ENCODE data around the gene INCA1.
A peak's percentile ranks its signal among the peaks of the same experiment; 100 is the strongest.

INCA1 gene

DNA sequence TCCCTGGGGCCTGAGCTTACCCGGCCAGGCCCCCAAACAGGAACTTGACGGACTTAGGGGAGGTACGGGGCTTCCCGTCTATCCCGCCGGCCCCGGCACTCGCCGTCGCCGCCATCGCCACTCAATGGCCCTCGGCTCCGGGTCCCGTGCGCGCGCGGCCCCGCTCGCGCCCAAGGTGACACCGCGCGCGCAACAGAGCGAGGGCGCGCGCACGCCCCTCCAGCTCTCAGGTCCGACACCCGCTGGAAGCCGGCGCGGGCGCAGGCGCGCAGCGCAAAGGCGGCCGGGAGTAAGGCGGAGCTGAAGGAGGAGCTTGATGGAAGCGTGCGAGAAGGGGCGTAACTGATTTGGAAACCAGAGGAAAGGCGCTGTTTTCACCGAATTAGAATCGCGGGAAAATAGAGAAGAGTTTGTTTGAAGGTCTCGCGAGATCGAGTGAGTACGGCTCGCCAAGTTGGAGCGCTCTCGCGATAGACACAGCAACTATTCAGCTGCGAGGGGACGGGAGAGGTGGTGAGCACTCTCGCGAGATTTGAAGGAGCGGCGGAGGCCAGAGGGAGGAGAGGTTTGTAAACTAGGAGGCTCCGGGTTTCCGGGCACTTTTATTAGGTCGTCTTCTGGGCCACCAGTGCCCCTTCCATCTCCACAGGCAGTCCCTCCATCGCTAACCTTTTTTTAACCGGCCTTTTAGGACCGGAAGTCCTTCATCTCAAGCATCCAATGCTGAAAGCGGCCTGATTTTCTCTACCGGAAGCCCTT is 57.3 kb downstream of the INCA1 start, which contains the start of the genes RNF167 and SLC25A11:
RNF167 (plus strand) TSS at position 473 of the 759 bp plus-strand sequence. CDS start 642 bp downstream, outside the sequence.
SLC25A11 (minus strand) TSS at position 251 of the 759 bp plus-strand sequence; CDS start at position 115, 136 bp downstream.
- H3K27ac ChIP-seq: peak within 1 kb of the TSS; percentile 88
- TF ChIP-seq, protein P1, sequence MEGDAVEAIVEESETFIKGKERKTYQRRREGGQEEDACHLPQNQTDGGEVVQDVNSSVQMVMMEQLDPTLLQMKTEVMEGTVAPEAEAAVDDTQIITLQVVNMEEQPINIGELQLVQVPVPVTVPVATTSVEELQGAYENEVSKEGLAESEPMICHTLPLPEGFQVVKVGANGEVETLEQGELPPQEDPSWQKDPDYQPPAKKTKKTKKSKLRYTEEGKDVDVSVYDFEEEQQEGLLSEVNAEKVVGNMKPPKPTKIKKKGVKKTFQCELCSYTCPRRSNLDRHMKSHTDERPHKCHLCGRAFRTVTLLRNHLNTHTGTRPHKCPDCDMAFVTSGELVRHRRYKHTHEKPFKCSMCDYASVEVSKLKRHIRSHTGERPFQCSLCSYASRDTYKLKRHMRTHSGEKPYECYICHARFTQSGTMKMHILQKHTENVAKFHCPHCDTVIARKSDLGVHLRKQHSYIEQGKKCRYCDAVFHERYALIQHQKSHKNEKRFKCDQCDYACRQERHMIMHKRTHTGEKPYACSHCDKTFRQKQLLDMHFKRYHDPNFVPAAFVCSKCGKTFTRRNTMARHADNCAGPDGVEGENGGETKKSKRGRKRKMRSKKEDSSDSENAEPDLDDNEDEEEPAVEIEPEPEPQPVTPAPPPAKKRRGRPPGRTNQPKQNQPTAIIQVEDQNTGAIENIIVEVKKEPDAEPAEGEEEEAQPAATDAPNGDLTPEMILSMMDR (conservative IDR thresholded peaks at IDR 0.05): no peak

DNA sequence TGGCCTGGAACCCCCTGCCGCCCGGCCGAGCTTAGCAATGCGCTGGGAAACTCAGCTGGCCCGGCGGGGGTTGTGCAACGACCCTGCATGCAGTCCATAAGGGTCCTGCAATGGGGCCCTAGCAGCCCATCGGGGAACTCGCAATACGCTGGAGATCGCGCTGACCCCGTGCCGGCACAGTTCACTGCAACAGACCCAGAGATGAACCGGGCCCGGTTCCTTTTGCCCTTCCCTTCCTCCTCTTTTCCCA is 57.9 kb downstream of the INCA1 start:
- H3K27ac ChIP-seq: peak overlapping the region; percentile 88
- TF ChIP-seq, protein P1 (conservative IDR thresholded peaks at IDR 0.05): no peak

DNA sequence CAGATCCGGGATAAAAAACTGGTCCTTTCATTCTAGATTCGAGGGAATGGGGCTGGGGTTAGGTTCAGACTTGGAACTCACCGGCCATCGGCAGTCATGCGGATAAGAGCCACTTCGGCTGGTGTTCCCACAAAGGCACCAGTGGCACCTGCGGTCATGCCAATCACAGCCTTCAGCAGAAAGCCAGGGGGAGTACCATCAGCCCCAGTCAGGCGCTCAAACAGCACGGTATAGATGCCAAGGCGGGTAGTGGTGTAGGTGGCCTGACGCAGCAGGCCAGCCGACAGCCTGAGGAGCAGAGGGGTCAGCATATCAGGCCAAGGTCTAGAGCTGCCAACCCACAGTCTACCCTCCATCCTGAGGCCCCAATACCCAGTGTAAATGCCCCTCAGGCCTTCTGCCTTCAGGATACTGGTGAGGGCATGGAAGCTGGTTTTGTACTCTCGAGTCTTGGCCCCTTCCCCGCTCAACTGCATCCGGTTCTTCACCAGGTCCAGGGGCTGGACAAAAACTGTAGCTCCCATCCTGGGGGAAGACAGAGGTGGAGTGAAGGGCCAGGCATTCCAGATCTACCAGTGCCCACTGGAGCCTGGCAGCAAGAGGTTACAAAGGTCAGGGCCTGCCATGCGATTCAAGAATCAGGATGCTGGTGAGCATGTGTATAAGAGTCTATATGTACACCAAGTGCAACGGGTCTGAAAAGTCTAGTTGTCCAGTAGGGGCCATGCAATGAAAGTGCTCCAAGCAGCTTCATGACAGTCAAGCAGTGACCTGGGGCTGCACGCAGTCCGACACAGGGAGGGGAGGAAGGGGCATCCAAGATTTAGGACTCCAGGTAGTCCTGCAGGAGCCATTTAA is 58.4 kb downstream of the INCA1 start:
- H3K27ac ChIP-seq: peak overlapping the region; percentile 88
- TF ChIP-seq, protein P1 (conservative IDR thresholded peaks at IDR 0.05): no peak

Data from VCaP (cell line).